Measurements from ENCODE around the gene FEN1.

FEN1 gene

GRCh38 chr11:61771195-61771894 lies 21.4 kb upstream of the FEN1 start:
- no peaks in the 10 kb centered on the region for H3K9me3 ChIP-seq (ENCODE audit: control extremely low read depth in 1 of 5, control insufficient read depth in 4 of 5, insufficient read depth in 2 of 5, low read depth in 1 of 5, low read length in 4 of 5)
- WGBS (ENCODE audit: insufficient coverage), result 97% methylated on average over 10 of the region's 15 CpGs
- ChIA-PET CTCF (interaction anchor here (1.4 kb wide), 1 partner anchor 21 kb away, joined by 3 read pairs; no protein-coding TSS in a partner anchor), POLR2A (no interaction called here)
- no peak overlapping the region for H3K4me3 ChIP-seq (ENCODE audit: control insufficient read depth in 1 of 7, extremely low read depth in 1 of 7, insufficient read depth in 4 of 7, low read depth in 2 of 7, low read length in 6 of 7)
- peak in 1 of 3 donors; percentile 12 for DNase-seq
- no peaks in the 10 kb centered on the region for H3K36me3 ChIP-seq (ENCODE audit: control insufficient read depth in 4 of 4, insufficient read depth in 4 of 4, low read length in 3 of 4)
- peaks cover 0 to 12% (median under 1%) of the 10 kb centered on the region in 4 experiments for H3K4me1 ChIP-seq (ENCODE audit: control extremely low read depth in 1 of 4, control insufficient read depth in 4 of 4, insufficient read depth in 4 of 4, low read length in 3 of 4)
- no peaks in the 10 kb centered on the region for H3K27me3 ChIP-seq (replicated peaks in 2 of 5; ENCODE audit: control insufficient read depth in 4 of 5, insufficient read depth in 5 of 5, low read length in 4 of 5)
- H3K27ac ChIP-seq (ENCODE audit: insufficient read depth in 1 of 2, low read depth in 1 of 2, low read length in 2 of 2, poor library complexity in 1 of 2, severe bottlenecking in 2 of 2), result no peak overlapping the region

DNA sequence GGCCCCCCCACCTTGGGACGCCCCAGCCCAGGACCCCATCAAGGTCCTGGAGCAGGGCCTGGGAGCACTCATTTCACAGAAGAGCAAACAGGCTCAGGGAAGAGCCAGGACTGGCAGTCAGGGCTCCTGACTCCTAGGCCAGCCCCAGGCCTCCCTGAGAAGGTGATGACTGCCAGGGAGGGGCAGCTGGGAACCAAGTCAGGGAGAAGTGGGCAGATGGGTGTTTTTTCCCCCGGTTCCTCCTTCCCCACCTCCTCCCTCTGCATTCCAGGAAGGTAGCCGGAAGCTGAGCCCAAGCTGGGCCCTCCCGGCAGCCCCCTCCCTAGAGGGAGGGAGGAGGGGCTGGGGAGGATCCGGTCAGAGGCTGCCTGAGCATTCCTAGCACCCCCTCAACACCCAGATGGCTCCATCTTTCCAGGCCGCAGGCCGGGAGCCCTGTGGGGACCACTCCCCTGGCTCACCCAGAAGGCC lies 20.7 kb upstream of the FEN1 start:
- peaks cover 0 to 12% (median 5%) of the 10 kb centered on the region in 4 experiments for H3K4me1 ChIP-seq (ENCODE audit: control extremely low read depth in 1 of 4, control insufficient read depth in 4 of 4, insufficient read depth in 4 of 4, low read length in 3 of 4)
- no peak for DNase-seq
- ChIA-PET POLR2A (no interaction called here), CTCF (interaction anchor here (1.4 kb wide), 1 partner anchor 22 kb away, joined by 3 read pairs; no protein-coding TSS in a partner anchor)
- no peak overlapping the region for H3K27ac ChIP-seq (ENCODE audit: insufficient read depth in 1 of 2, low read depth in 1 of 2, low read length in 2 of 2, poor library complexity in 1 of 2, severe bottlenecking in 2 of 2)
- H3K36me3 ChIP-seq (ENCODE audit: control insufficient read depth in 4 of 4, insufficient read depth in 4 of 4, low read length in 3 of 4), result no peaks in the 10 kb centered on the region
- H3K4me3 ChIP-seq (ENCODE audit: control insufficient read depth in 1 of 7, extremely low read depth in 1 of 7, insufficient read depth in 4 of 7, low read depth in 2 of 7, low read length in 6 of 7), result no peak overlapping the region
- H3K9me3 ChIP-seq (ENCODE audit: control extremely low read depth in 1 of 5, control insufficient read depth in 4 of 5, insufficient read depth in 2 of 5, low read depth in 1 of 5, low read length in 4 of 5), result no peaks in the 10 kb centered on the region
- WGBS (ENCODE audit: insufficient coverage), result 93% methylated on average over 3 of the region's 7 CpGs
- no peaks in the 10 kb centered on the region for H3K27me3 ChIP-seq (replicated peaks in 2 of 5; ENCODE audit: control insufficient read depth in 4 of 5, insufficient read depth in 5 of 5, low read length in 4 of 5)

DNA sequence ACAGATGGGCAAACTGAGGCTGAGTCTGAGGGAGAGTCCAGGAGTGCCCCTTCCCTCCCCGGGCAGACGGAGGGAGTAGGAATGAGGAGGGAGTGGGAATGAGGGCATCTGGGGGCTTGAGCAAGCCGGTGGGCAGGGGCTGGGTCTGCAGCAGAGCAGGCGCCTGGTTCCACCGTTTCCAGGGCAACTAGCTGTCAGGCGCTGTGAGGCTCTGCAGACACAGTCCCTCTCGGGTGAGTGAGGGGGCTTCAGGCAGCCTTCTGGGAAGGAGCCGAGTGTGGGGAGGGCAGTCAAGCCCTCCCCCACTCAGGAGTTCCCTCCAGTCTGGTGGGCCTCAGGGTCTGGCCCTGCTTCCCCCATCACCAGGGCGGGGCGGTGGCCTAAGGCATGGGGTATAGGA lies 19.4 kb upstream of the FEN1 start:
- H3K4me1 ChIP-seq (ENCODE audit: control extremely low read depth in 1 of 4, control insufficient read depth in 4 of 4, insufficient read depth in 4 of 4, low read length in 3 of 4), result peaks cover 0 to 20% (median 13%) of the 10 kb centered on the region in 4 experiments
- CTCF ChIA-PET, result interaction anchor here (1.2 kb wide), 1 partner anchor 20 kb away, joined by 3 read pairs; no protein-coding TSS in a partner anchor

DNA sequence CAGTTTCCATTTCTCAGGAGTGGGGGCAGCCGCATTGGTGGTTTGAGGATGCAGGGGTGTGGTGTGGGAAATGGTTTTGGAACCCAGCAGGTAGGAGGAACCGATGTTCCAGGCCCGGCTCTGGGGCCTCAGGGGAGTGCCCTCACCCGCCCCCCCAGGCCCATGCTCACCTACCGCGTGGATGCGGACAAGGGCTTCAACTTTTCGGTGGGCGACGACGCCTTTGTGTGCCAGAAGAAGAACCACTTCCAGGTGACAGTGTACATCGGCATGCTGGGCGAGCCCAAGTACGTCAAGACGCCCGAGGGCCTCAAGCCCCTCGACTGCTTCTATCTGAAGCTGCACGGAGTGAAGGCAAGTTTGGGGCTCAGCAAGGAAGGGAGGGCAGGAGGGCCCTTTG lies 18.9 kb upstream of the FEN1 start:
- 95% methylated on average over 14 of the region's 18 CpGs for WGBS (ENCODE audit: insufficient coverage)
- Histone ChIP-seq H3K36me3 (ENCODE audit: control insufficient read depth in 4 of 4, insufficient read depth in 4 of 4, low read length in 3 of 4) (no peaks in the 10 kb centered on the region), H3K9me3 (ENCODE audit: control extremely low read depth in 1 of 5, control insufficient read depth in 4 of 5, insufficient read depth in 2 of 5, low read depth in 1 of 5, low read length in 4 of 5) (no peaks in the 10 kb centered on the region), H3K27ac (ENCODE audit: insufficient read depth in 1 of 2, low read depth in 1 of 2, low read length in 2 of 2, poor library complexity in 1 of 2, severe bottlenecking in 2 of 2) (no peak overlapping the region), H3K4me3 (ENCODE audit: control insufficient read depth in 1 of 7, extremely low read depth in 1 of 7, insufficient read depth in 4 of 7, low read depth in 2 of 7, low read length in 6 of 7) (no peak overlapping the region), H3K4me1 (ENCODE audit: control extremely low read depth in 1 of 4, control insufficient read depth in 4 of 4, insufficient read depth in 4 of 4, low read length in 3 of 4) (peaks cover 0 to 17% (median 13%) of the 10 kb centered on the region in 4 experiments), H3K27me3 (replicated peaks in 2 of 5; ENCODE audit: control insufficient read depth in 4 of 5, insufficient read depth in 5 of 5, low read length in 4 of 5) (peaks cover 0 to 9% (median 0%) of the 10 kb centered on the region in 5 experiments)
- CTCF ChIA-PET, result interaction anchor here (0.6 to 1.2 kb wide), 2 partner anchors 14 to 20 kb away, joined by 3 to 4 read pairs; no protein-coding TSS in a partner anchor
- POLR2A ChIA-PET, result no interaction called here
- DNase-seq, result no peak

More for the DNA sequence above, 19.4 kb upstream of the FEN1 start:
- no peak overlapping the region for H3K4me3 ChIP-seq (ENCODE audit: control insufficient read depth in 1 of 7, extremely low read depth in 1 of 7, insufficient read depth in 4 of 7, low read depth in 2 of 7, low read length in 6 of 7)
- peaks cover 0 to 7% (median 0%) of the 10 kb centered on the region in 5 experiments for H3K27me3 ChIP-seq (replicated peaks in 2 of 5; ENCODE audit: control insufficient read depth in 4 of 5, insufficient read depth in 5 of 5, low read length in 4 of 5)
- H3K36me3 ChIP-seq (ENCODE audit: control insufficient read depth in 4 of 4, insufficient read depth in 4 of 4, low read length in 3 of 4), result no peaks in the 10 kb centered on the region
- H3K27ac ChIP-seq (ENCODE audit: insufficient read depth in 1 of 2, low read depth in 1 of 2, low read length in 2 of 2, poor library complexity in 1 of 2, severe bottlenecking in 2 of 2), result no peak overlapping the region
- no peak for DNase-seq
- H3K9me3 ChIP-seq (ENCODE audit: control extremely low read depth in 1 of 5, control insufficient read depth in 4 of 5, insufficient read depth in 2 of 5, low read depth in 1 of 5, low read length in 4 of 5), result no peaks in the 10 kb centered on the region
- 87% methylated on average over 5 of the region's 10 CpGs for WGBS (ENCODE audit: insufficient coverage)
- POLR2A ChIA-PET, result no interaction called here

DNA sequence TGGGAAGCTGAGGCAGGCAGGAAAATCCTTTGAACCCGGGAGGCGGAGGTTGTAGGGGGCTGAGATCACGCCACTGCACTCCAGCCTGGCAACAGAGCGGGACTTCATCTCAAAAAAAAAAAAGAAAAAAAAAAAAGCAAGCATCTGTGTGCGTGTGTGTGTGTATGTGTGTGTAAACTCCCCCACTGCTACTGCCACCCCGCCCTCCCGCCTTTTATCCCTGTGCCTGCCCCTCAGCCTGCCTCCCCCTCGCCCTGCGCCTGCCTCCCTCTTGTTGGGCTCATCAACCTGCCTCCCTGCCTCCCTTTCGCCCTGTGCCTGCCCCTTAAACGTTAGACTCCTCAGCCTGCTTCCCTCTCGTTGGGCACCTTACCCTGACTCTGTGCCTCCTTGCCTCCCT lies 18.3 kb upstream of the FEN1 start:
- H3K4me3 ChIP-seq (ENCODE audit: control insufficient read depth in 1 of 7, extremely low read depth in 1 of 7, insufficient read depth in 4 of 7, low read depth in 2 of 7, low read length in 6 of 7), result no peak overlapping the region
- WGBS (ENCODE audit: insufficient coverage), result 93% methylated on average over 9 of the region's 12 CpGs
- ChIA-PET CTCF (interaction anchor here (0.6 to 1.2 kb wide), 2 partner anchors 15 to 21 kb away, joined by 3 to 4 read pairs; no protein-coding TSS in a partner anchor), POLR2A (no interaction called here)
- DNase-seq, result no peak
- H3K36me3 ChIP-seq (ENCODE audit: control insufficient read depth in 4 of 4, insufficient read depth in 4 of 4, low read length in 3 of 4), result no peaks in the 10 kb centered on the region
- H3K9me3 ChIP-seq (ENCODE audit: control extremely low read depth in 1 of 5, control insufficient read depth in 4 of 5, insufficient read depth in 2 of 5, low read depth in 1 of 5, low read length in 4 of 5), result no peaks in the 10 kb centered on the region
- H3K27ac ChIP-seq (ENCODE audit: insufficient read depth in 1 of 2, low read depth in 1 of 2, low read length in 2 of 2, poor library complexity in 1 of 2, severe bottlenecking in 2 of 2), result no peak overlapping the region
- H3K27me3 ChIP-seq (replicated peaks in 2 of 5; ENCODE audit: control insufficient read depth in 4 of 5, insufficient read depth in 5 of 5, low read length in 4 of 5), result peaks cover 0 to 9% (median 0%) of the 10 kb centered on the region in 5 experiments
- peaks cover 0 to 15% (median 12%) of the 10 kb centered on the region in 4 experiments for H3K4me1 ChIP-seq (ENCODE audit: control extremely low read depth in 1 of 4, control insufficient read depth in 4 of 4, insufficient read depth in 4 of 4, low read length in 3 of 4)

DNA sequence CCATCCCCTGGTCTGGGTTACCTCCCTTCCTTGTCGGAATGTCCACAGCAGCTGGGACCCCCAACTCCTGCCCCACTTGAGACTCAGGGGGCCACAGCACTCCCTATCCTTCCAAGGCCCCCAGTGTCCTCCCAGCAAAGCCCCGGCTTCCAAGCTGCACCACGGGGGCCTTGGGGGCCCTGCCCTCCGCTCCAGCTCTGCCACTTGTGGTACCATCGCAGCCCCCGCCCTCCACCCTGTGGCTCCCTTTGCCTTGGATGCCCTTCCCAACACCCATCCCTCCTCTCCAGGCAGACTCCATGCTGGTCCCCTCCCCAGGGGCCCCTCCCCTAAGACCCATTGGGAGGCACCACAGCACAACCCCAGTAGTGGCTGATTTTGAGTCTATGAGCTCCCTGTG lies 17.6 kb upstream of the FEN1 start:
- DNase-seq, result no peak
- Histone ChIP-seq H3K9me3 (ENCODE audit: control extremely low read depth in 1 of 5, control insufficient read depth in 4 of 5, insufficient read depth in 2 of 5, low read depth in 1 of 5, low read length in 4 of 5) (no peaks in the 10 kb centered on the region), H3K36me3 (ENCODE audit: control insufficient read depth in 4 of 4, insufficient read depth in 4 of 4, low read length in 3 of 4) (no peaks in the 10 kb centered on the region), H3K27me3 (replicated peaks in 2 of 5; ENCODE audit: control insufficient read depth in 4 of 5, insufficient read depth in 5 of 5, low read length in 4 of 5) (peaks cover 0 to 9% (median 0%) of the 10 kb centered on the region in 5 experiments), H3K4me1 (ENCODE audit: control extremely low read depth in 1 of 4, control insufficient read depth in 4 of 4, insufficient read depth in 4 of 4, low read length in 3 of 4) (peaks cover 0 to 15% (median 12%) of the 10 kb centered on the region in 4 experiments), H3K4me3 (ENCODE audit: control insufficient read depth in 1 of 7, extremely low read depth in 1 of 7, insufficient read depth in 4 of 7, low read depth in 2 of 7, low read length in 6 of 7) (no peak overlapping the region), H3K27ac (ENCODE audit: insufficient read depth in 1 of 2, low read depth in 1 of 2, low read length in 2 of 2, poor library complexity in 1 of 2, severe bottlenecking in 2 of 2) (no peak overlapping the region)
- 98% methylated on average over 6 of the region's 6 CpGs for WGBS (ENCODE audit: insufficient coverage)
- POLR2A ChIA-PET, result no interaction called here
- CTCF ChIA-PET, result interaction anchor here (0.5 to 1.6 kb wide), 7 partner anchors 8 to 35 kb away, joined by 3 to 5 read pairs (median 3); no protein-coding TSS in a partner anchor
